Gastrocnemius medialis (tissue), 4 donors: ENCODE data around the gene FBXO48.

Experiments used
- CTCF ChIP-seq, 5 experiments: fragments of 450-650 bp in 3 of 5; fragments of 200-600 bp in 2 of 5; sonication (generic) in 2 of 5; IDR thresholded peaks in 4 of 5; conservative IDR thresholded peaks in 1 of 5; 1 replicate in 4 of 5; 2 replicates in 1 of 5; pipeline ENCODE4 v1.5.1; 2016 to 2019; ENCODE audit warnings: antibody characterized with exemption in 5 of 5, mild to moderate bottlenecking in 3 of 5, moderate library complexity in 3 of 5
- POLR2A ChIP-seq, 2 donors: fragments of 450-650 bp; IDR thresholded peaks; one replicate each; pipeline ENCODE4 v1.6.1; 2017; ENCODE audit warnings: antibody characterized with exemption in 2 of 2, mild to moderate bottlenecking in 2 of 2, moderate library complexity in 2 of 2

- TF ChIP-seq CTCF (IDR thresholded peaks at IDR 0.05 in 4 of 5, conservative IDR thresholded peaks at IDR 0.05 in 1 of 5) (no peak), POLR2A (IDR thresholded peaks at IDR 0.05) (no peak)
Observed at GRCh38 chr2:68453761-68454360, 13.2 kb downstream of the FBXO48 start.
